ENCODE data around the gene KIAA1217.

- no peak for TF ChIP-seq CTCF (IDR thresholded peaks at IDR 0.05; ENCODE audit: low read length)
- no peak for TF ChIP-seq EZH2 (IDR thresholded peaks at IDR 0.05; ENCODE audit: borderline replicate concordance, low read length)
These were observed 22.3 kb downstream of the KIAA1217 start for GRCh38 chr10:24231200-24231599.
